Measurements from ENCODE around the gene PHF2. TPM values are rescaled to one million over a fixed set of nuclear protein-coding genes. Genes with fewer than 3 reads are reported as not detected.

Gene PHF2
- total RNA-seq, 3 donors from 2014 or later = 24.8 to 26.9 (median 25.9) TPM

- DNase-seq (ENCODE audit: low spot score in 2 of 2) = no peak
Measured at GRCh38 chr9:93699650-93700049, 123.3 kb downstream of the PHF2 start.

GRCh38 chr9:93701494-93702218 lies 125.3 kb downstream of the PHF2 start:
- no peak for DNase-seq (ENCODE audit: low spot score in 2 of 2)
- TF ChIP-seq POLR2AphosphoS5 (IDR thresholded peaks at IDR 0.05) (no peak), CTCF (IDR thresholded peaks at IDR 0.05) (no peak), POLR2A (IDR thresholded peaks at IDR 0.05) (no peak)
- H3K9me3 ChIP-seq = peaks cover 9 to 12% of the 10 kb centered on the region in 2 donors

More at GRCh38 chr9:93699650-93700049, 123.3 kb downstream of the PHF2 start:
- TF ChIP-seq POLR2A (IDR thresholded peaks at IDR 0.05) = no peak
- no peak for TF ChIP-seq POLR2AphosphoS5 (IDR thresholded peaks at IDR 0.05)
- TF ChIP-seq CTCF (IDR thresholded peaks at IDR 0.05) = no peak
- no peak overlapping the region for H3K27ac ChIP-seq
- intact Hi-C loops (cut with DNase I; ENCODE audit: low total_unique reads) = no loop called here
- H3K36me3 ChIP-seq = no peaks in the 10 kb centered on the region
- H3K4me3 ChIP-seq = no peak overlapping the region
- H3K4me1 ChIP-seq = no peaks in the 10 kb centered on the region
- peaks cover 15% of the 10 kb centered on the region in 2 donors for H3K9me3 ChIP-seq
- H3K27me3 ChIP-seq = no peaks in the 10 kb centered on the region

GRCh38 chr9:93702261-93702660 lies 125.9 kb downstream of the PHF2 start:
- no peak for TF ChIP-seq POLR2A (IDR thresholded peaks at IDR 0.05)
- no peak for TF ChIP-seq CTCF (IDR thresholded peaks at IDR 0.05)
- no peak for TF ChIP-seq POLR2AphosphoS5 (IDR thresholded peaks at IDR 0.05)
- H3K9me3 ChIP-seq = peaks cover 9 to 13% of the 10 kb centered on the region in 2 donors
- intact Hi-C loops (cut with DNase I; ENCODE audit: low total_unique reads) = no loop called here
- H3K27me3 ChIP-seq = no peaks in the 10 kb centered on the region
- DNase-seq (ENCODE audit: low spot score in 2 of 2) = no peak
- H3K27ac ChIP-seq = no peak overlapping the region
- no peak overlapping the region for H3K4me3 ChIP-seq
- no peaks in the 10 kb centered on the region for H3K36me3 ChIP-seq
- no peaks in the 10 kb centered on the region for H3K4me1 ChIP-seq

More at GRCh38 chr9:93701494-93702218, 125.3 kb downstream of the PHF2 start:
- Histone ChIP-seq H3K27ac (no peak overlapping the region), H3K27me3 (no peaks in the 10 kb centered on the region), H3K4me1 (no peaks in the 10 kb centered on the region), H3K36me3 (no peaks in the 10 kb centered on the region), H3K4me3 (no peak overlapping the region)
- intact Hi-C loops (cut with DNase I; ENCODE audit: low total_unique reads) = no loop called here

GRCh38 chr9:93708289-93708986 lies 132.1 kb downstream of the PHF2 start:
- Histone ChIP-seq H3K4me3 (no peak overlapping the region), H3K36me3 (no peaks in the 10 kb centered on the region), H3K27me3 (no peaks in the 10 kb centered on the region), H3K4me1 (no peaks in the 10 kb centered on the region), H3K9me3 (peaks cover 0 to 6% of the 10 kb centered on the region in 2 donors), H3K27ac (no peak overlapping the region)
- no peak for TF ChIP-seq POLR2A (IDR thresholded peaks at IDR 0.05)
- TF ChIP-seq CTCF (IDR thresholded peaks at IDR 0.05) = no peak
- TF ChIP-seq POLR2AphosphoS5 (IDR thresholded peaks at IDR 0.05) = no peak
- intact Hi-C loops (cut with DNase I; ENCODE audit: low total_unique reads) = no loop called here
- no peak for DNase-seq (ENCODE audit: low spot score in 2 of 2)

GRCh38 chr9:93708987-93709302 lies 132.6 kb downstream of the PHF2 start:
- no peaks in the 10 kb centered on the region for H3K27me3 ChIP-seq
- H3K9me3 ChIP-seq = peaks cover 0 to 6% of the 10 kb centered on the region in 2 donors
- no peak overlapping the region for H3K4me3 ChIP-seq
- intact Hi-C loops (cut with DNase I; ENCODE audit: low total_unique reads) = no loop called here
- DNase-seq (ENCODE audit: low spot score in 2 of 2) = no peak
- no peak overlapping the region for H3K27ac ChIP-seq
- no peaks in the 10 kb centered on the region for H3K4me1 ChIP-seq
- no peak for TF ChIP-seq POLR2A (IDR thresholded peaks at IDR 0.05)
- no peak for TF ChIP-seq POLR2AphosphoS5 (IDR thresholded peaks at IDR 0.05)
- no peak for TF ChIP-seq CTCF (IDR thresholded peaks at IDR 0.05)
- H3K36me3 ChIP-seq = no peaks in the 10 kb centered on the region

All from breast epithelium (tissue), 4 donors.